ENCODE results near the gene PICK1. TPM values are rescaled to one million over a fixed set of nuclear protein-coding genes. Genes with fewer than 3 reads are reported as not detected.

Gene PICK1
- total RNA-seq, 4 donors from 2014 or later, result 16.1 to 43.0 (median 31.6) TPM

GRCh38 chr22:38089474-38089851 is 32.3 kb downstream of the PICK1 start:
- no peak for TF ChIP-seq CTCF (IDR thresholded peaks at IDR 0.05)
- DNase-seq (ENCODE audit: low spot score), result no peak
- no peak for ATAC-seq (ENCODE audit: low FRiP score)

GRCh38 chr22:38097058-38097457 is 39.9 kb downstream of the PICK1 start:
- no peak for ATAC-seq (ENCODE audit: low FRiP score)
- DNase-seq (ENCODE audit: low spot score), result no peak
- no peak for TF ChIP-seq CTCF (IDR thresholded peaks at IDR 0.05)

GRCh38 chr22:38097557-38098409 is 40.6 kb downstream of the PICK1 start:
- DNase-seq (ENCODE audit: low spot score), result no peak
- TF ChIP-seq CTCF (IDR thresholded peaks at IDR 0.05), result no peak
- peak; percentile 50 for ATAC-seq (ENCODE audit: low FRiP score)

- DNase-seq (ENCODE audit: low spot score), result no peak
- TF ChIP-seq CTCF (IDR thresholded peaks at IDR 0.05), result no peak
- peak; percentile 64 for ATAC-seq (ENCODE audit: low FRiP score)
Observed at GRCh38 chr22:38098410-38099249, 41.4 kb downstream of the PICK1 start.

GRCh38 chr22:38103641-38104040 is 46.4 kb downstream of the PICK1 start:
- TF ChIP-seq CTCF (IDR thresholded peaks at IDR 0.05), result no peak
- no peak for DNase-seq (ENCODE audit: low spot score)
- no peak for ATAC-seq (ENCODE audit: low FRiP score)

- no peak for TF ChIP-seq CTCF (IDR thresholded peaks at IDR 0.05)
- DNase-seq (ENCODE audit: low spot score), result no peak
- no peak for ATAC-seq (ENCODE audit: low FRiP score)
Observed at GRCh38 chr22:38104084-38104483, 46.9 kb downstream of the PICK1 start.

Data from omental fat pad (tissue), 4 donors.